IMR-90 (cell line): Measurements from ENCODE around the gene FAHD1. TPM values are rescaled to one million over a fixed set of nuclear protein-coding genes. Genes with fewer than 3 reads are reported as not detected.
A peak's percentile ranks its signal among the peaks of the same experiment; 100 is the strongest.

Source experiments
- ATAC-seq: fragments of 200-7000 bp; cut with Tn5 transposase; 2 replicates; pipeline ENCODE4 v1.9.1; 2020; ENCODE audit warnings: low read depth, mild to moderate bottlenecking, moderate library complexity
- BruUV-seq: library from RNA; stranded (reverse); fragments of 400-500 nt; replicated peaks from 2 replicates; lab custom pipeline; 2021; lab: Mats Ljungman, UMichigan
- CTCF ChIA-PET: fragments of 300-600 bp; formaldehyde crosslinking; extraction: SDS; loops from one replicate; lab custom pipeline; 2021; ENCODE audit warnings: antibody characterized with exemption; lab: Yijun Ruan, JAX
- POLR2A ChIA-PET: fragments of 300-600 bp; sonication (Branson Sonifier 250); formaldehyde crosslinking; loops from one replicate; lab custom pipeline; 2022; ENCODE audit warnings: antibody characterized with exemption; ENCODE audit not compliant: unreplicated experiment; lab: Charles Lee
- DNase-seq: peaks from one replicate; pipeline ENCODE4 v3.0.0; 2013
- H2AFZ ChIP-seq: replicated peaks from 2 replicates; pipeline ENCODE3; 2013; ENCODE audit warnings: low read length, mild to moderate bottlenecking; ENCODE audit not compliant: poor library complexity
- H2AK5ac ChIP-seq: 2 replicates; pipeline ENCODE4 v1.6.1; 2013; ENCODE audit warnings: low read depth, low read length, inconsistent platforms
- H2AK9ac ChIP-seq: replicated peaks from 2 replicates; pipeline ENCODE3; 2013; ENCODE audit warnings: mild to moderate bottlenecking, low read depth, low read length, moderate library complexity; ENCODE audit not compliant: poor library complexity
- H2BK120ac ChIP-seq: 2 replicates; pipeline ENCODE4 v1.6.1; 2013; ENCODE audit warnings: low read depth, low read length, inconsistent platforms
- H2BK15ac ChIP-seq: 3 replicates; pipeline ENCODE4 v1.6.1; 2013; ENCODE audit warnings: low read depth, low read length, inconsistent platforms
- H2BK20ac ChIP-seq: 2 replicates; pipeline ENCODE4 v1.6.1; 2013; ENCODE audit warnings: low read depth, mild to moderate bottlenecking, inconsistent platforms, low read length, moderate library complexity
- H2BK5ac ChIP-seq: 2 replicates; pipeline ENCODE4 v1.6.1; 2013; ENCODE audit warnings: mild to moderate bottlenecking, low read depth, low read length, inconsistent platforms; ENCODE audit not compliant: poor library complexity, severe bottlenecking
- H3K14ac ChIP-seq: replicated peaks from 2 replicates; pipeline ENCODE4 v1.6.1; 2013; ENCODE audit warnings: low read depth, low read length, inconsistent platforms
- H3K18ac ChIP-seq: 2 replicates; pipeline ENCODE4 v1.6.1; 2013; ENCODE audit warnings: low read depth, low read length, control low read depth
- H3K23ac ChIP-seq: 2 replicates; pipeline ENCODE4 v1.6.1; 2013; ENCODE audit warnings: low read depth, low read length, inconsistent platforms
- H3K27ac ChIP-seq: 2 replicates; pipeline ENCODE4 v1.5.1; 2013; ENCODE audit warnings: mild to moderate bottlenecking, control low read depth, low read length; ENCODE audit not compliant: insufficient read depth
- H3K27me3 ChIP-seq: 2 replicates; pipeline ENCODE4 v1.6.1; 2013; ENCODE audit warnings: low read length; ENCODE audit not compliant: control insufficient read depth, insufficient read depth
- H3K36me3 ChIP-seq: 2 replicates; pipeline ENCODE4 v1.6.1; 2013; ENCODE audit warnings: low read length, mixed read lengths; ENCODE audit not compliant: control insufficient read depth, insufficient read depth
- H3K4ac ChIP-seq: 2 replicates; pipeline ENCODE4 v1.6.1; 2013; ENCODE audit warnings: low read depth, low read length, inconsistent platforms
- H3K4me1 ChIP-seq: 2 replicates; pipeline ENCODE4 v1.6.1; 2013; ENCODE audit warnings: low read length, mixed read lengths; ENCODE audit not compliant: control insufficient read depth, insufficient read depth
- H3K4me2 ChIP-seq: 2 replicates; pipeline ENCODE4 v1.6.1; 2013; ENCODE audit warnings: low read depth, mild to moderate bottlenecking, control low read depth, low read length, moderate library complexity
- H3K4me3 ChIP-seq: 2 replicates; pipeline ENCODE4 v1.5.1; 2013; ENCODE audit warnings: low read depth, mild to moderate bottlenecking, control low read depth, low read length, moderate library complexity; ENCODE audit not compliant: insufficient read depth
- H3K56ac ChIP-seq: 2 replicates; pipeline ENCODE4 v1.6.1; 2013; ENCODE audit warnings: low read length, inconsistent platforms; ENCODE audit not compliant: insufficient read depth; ENCODE audit errors: extremely low read depth
- H3K79me1 ChIP-seq, 2 experiments: 2 replicates each; pipeline ENCODE4 v1.6.1; 2013; ENCODE audit warnings: low read length in 2 of 2, inconsistent platforms in 1 of 2, low read depth in 1 of 2
- H3K9ac ChIP-seq: 2 replicates; pipeline ENCODE4 v1.6.1; 2013; ENCODE audit warnings: low read depth, low read length, control low read depth
- H3K9me1 ChIP-seq: 2 replicates; pipeline ENCODE4 v1.6.1; 2013; ENCODE audit warnings: low read length, inconsistent platforms; ENCODE audit not compliant: insufficient read depth
- H3K9me3 ChIP-seq: 2 replicates; pipeline ENCODE4 v1.6.1; 2013; ENCODE audit warnings: low read length; ENCODE audit not compliant: control insufficient read depth, insufficient read depth
- H4K20me1 ChIP-seq: 2 replicates; pipeline ENCODE4 v1.6.1; 2013; ENCODE audit warnings: low read length, inconsistent platforms; ENCODE audit not compliant: insufficient read depth
- H4K5ac ChIP-seq: 2 replicates; pipeline ENCODE4 v1.6.1; 2013; ENCODE audit warnings: mild to moderate bottlenecking, low read depth, low read length, control low read depth
- H4K8ac ChIP-seq, 2 experiments: 2 replicates each; pipeline ENCODE4 v1.6.1; 2013; ENCODE audit warnings: low read depth in 2 of 2, low read length in 2 of 2, control low read depth in 1 of 2, inconsistent platforms in 1 of 2
- H4K91ac ChIP-seq: 2 replicates; pipeline ENCODE4 v1.6.1; 2013; ENCODE audit warnings: low read depth, low read length, inconsistent platforms; ENCODE audit not compliant: insufficient read depth
- BHLHE40 ChIP-seq: fragments of 150-350 bp; IDR thresholded peaks from 2 replicates; pipeline ENCODE4 v1.6.1; 2016; ENCODE audit warnings: mild to moderate bottlenecking, low read depth, low read length
- CEBPB ChIP-seq: IDR thresholded peaks from 2 replicates; pipeline ENCODE4 v1.6.1; 2012; ENCODE audit warnings: low read depth, low read length, improper control_type of control experiment
- FOS ChIP-seq: fragments of 150-350 bp; IDR thresholded peaks from 2 replicates; pipeline ENCODE4 v1.6.1; 2016; ENCODE audit warnings: low read depth, low read length
- MAFK ChIP-seq: IDR thresholded peaks from 2 replicates; pipeline ENCODE4 v1.6.1; 2012; ENCODE audit warnings: low read depth, low read length, improper control_type of control experiment
- MAZ ChIP-seq: IDR thresholded peaks from 2 replicates; pipeline ENCODE4 v1.6.1; 2012; ENCODE audit warnings: low read depth, mild to moderate bottlenecking, low read length, improper control_type of control experiment, moderate library complexity, borderline replicate concordance
- MXI1 ChIP-seq: IDR thresholded peaks from 2 replicates; pipeline ENCODE4 v1.6.1; 2012; ENCODE audit warnings: low read depth, mild to moderate bottlenecking, low read length, moderate library complexity, borderline replicate concordance
- NFE2L2 ChIP-seq: fragments of 150-350 bp; IDR thresholded peaks from 2 replicates; pipeline ENCODE4 v1.6.1; 2016; ENCODE audit warnings: low read depth, mild to moderate bottlenecking, low read length
- POLR2A ChIP-seq: IDR thresholded peaks from 2 replicates; pipeline ENCODE4 v1.6.1; 2012; ENCODE audit warnings: mild to moderate bottlenecking, low read depth, low read length
- RAD21 ChIP-seq: IDR thresholded peaks from 2 replicates; pipeline ENCODE4 v1.6.1; 2012; ENCODE audit warnings: low read length, improper control_type of control experiment
- RCOR1 ChIP-seq: IDR thresholded peaks from 2 replicates; pipeline ENCODE4 v1.6.1; 2012; ENCODE audit warnings: mild to moderate bottlenecking, low read length, improper control_type of control experiment; ENCODE audit not compliant: insufficient replicate concordance
- WGBS, 2 experiments: methylation state at CpG; one replicate each; pipeline versions ENCODE4 v1.1.5 to v1.1.7; 2013; ENCODE audit warnings: missing lambda C conversion rate in 2 of 2; ENCODE audit not compliant: insufficient read length in 1 of 2; ENCODE audit errors: extremely low coverage in 2 of 2; 5-methylcytosine and 5-hydroxymethylcytosine counted together
- dilution Hi-C: fragments of 300-500 bp; cut with HindIII; formaldehyde crosslinking; loops from one replicate; pipeline ENCODE4 v1.14.3; 2018; ENCODE audit warnings: low sequenced_read_pairs; ENCODE audit not compliant: unreplicated experiment
- in situ Hi-C: fragments of 300-500 bp; cut with MboI; formaldehyde crosslinking; loops from 3 replicates; pipeline ENCODE4 v1.14.3; 2019; ENCODE audit warnings: low sequenced_read_pairs, inconsistent platforms, mixed read lengths
- intact Hi-C: fragments of 100-400 bp; cut with micrococcal nuclease; formaldehyde crosslinking; loops from 2 replicates; pipeline ENCODE4 v1.10.0; 2022
- polyA plus RNA-seq, 3 experiments: library from polyadenylated mRNA; depleted of rRNA; stranded (reverse); fragments of >200 nt; gene quantifications; 2 replicates each; pipeline ENCODE4 v1.2.3, GENCODE V29; 2012; ENCODE audit warnings: low replicate concordance in 1 of 3
- total RNA-seq: library from RNA; depleted of rRNA; stranded (reverse); fragments of >200 nt; gene quantifications from 2 replicates; pipeline ENCODE4 v1.2.3, GENCODE V29; 2012
- TF ChIP-seq, protein P1 (sequence below): fragments of 150-350 bp; IDR thresholded peaks from 2 replicates; pipeline ENCODE4 v1.6.1; 2017; ENCODE audit warnings: mild to moderate bottlenecking, antibody characterized with exemption, low read length, low read depth
- TF ChIP-seq, protein P2 (sequence below): conservative IDR thresholded peaks from 2 replicates; pipeline ENCODE4 v1.5.1; 2012; ENCODE audit warnings: mild to moderate bottlenecking, low read depth, low read length, improper control_type of control experiment
- TF ChIP-seq, protein P3 (sequence below): fragments of 150-350 bp; IDR thresholded peaks from 2 replicates; pipeline ENCODE4 v1.6.1; 2016; ENCODE audit warnings: low read depth, mild to moderate bottlenecking, low read length, moderate library complexity, borderline replicate concordance

FAHD1 gene
- total and polyA plus RNA-seq, 2 of the 4 experiments (the other 2 are of a cell fraction), result 65.3 to 85.9 TPM

DNA sequence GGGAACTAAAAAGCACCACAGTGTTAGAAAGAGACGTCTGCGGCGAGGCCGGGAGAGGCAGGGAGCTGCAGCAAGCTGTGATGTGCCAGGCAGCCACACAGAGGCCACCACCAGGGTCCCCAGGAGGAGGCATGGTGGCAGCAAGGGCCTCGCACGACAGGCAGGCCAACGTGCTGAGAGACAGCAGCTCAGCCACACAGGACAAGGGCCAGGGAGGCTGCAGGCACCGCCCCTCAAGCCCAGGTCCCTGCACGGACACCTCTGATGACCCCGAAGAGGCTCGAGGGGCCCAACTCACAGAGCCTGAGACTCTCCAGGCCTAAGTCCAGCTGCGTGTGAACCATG is 6.1 kb upstream of the FAHD1 start:
- H3K79me1 ChIP-seq, result peaks cover 8 to 27% of the 10 kb centered on the region in 2 experiments; a peak in 3 of 4 replicates
- H3K27ac ChIP-seq, result no peak overlapping the region
- peaks cover 16% of the 10 kb centered on the region for H3K36me3 ChIP-seq
- H2BK5ac ChIP-seq, result no peak overlapping the region
- no peaks in the 10 kb centered on the region for H3K9me3 ChIP-seq
- in situ Hi-C loops (no loop called here), dilution Hi-C loops (no loop called here), intact Hi-C loops (no loop called here)
- H2AFZ ChIP-seq, result peak overlapping the region; percentile 32
- 85% methylated on average over 6 of the region's 12 CpGs; no CpG with 5 or more reads in 1 of the 2 experiments for WGBS, 2 experiments
- no peak overlapping the region for H3K23ac ChIP-seq
- peaks cover 4% of the 10 kb centered on the region; the same call in 1 of the 2 replicates for H3K4me1 ChIP-seq
- H3K9me1 ChIP-seq, result no peaks in the 10 kb centered on the region; the same call in 1 of the 2 replicates
- no peak overlapping the region for H3K9ac ChIP-seq
- no peak overlapping the region for H2AK5ac ChIP-seq
- no peak overlapping the region for H4K8ac ChIP-seq
- H3K56ac ChIP-seq, result no peak overlapping the region
- H4K5ac ChIP-seq, result no peak overlapping the region
- no peak overlapping the region for H3K4me2 ChIP-seq
- no peak overlapping the region for H2BK15ac ChIP-seq
- TF ChIP-seq MAFK (no peak), FOS (no peak), NFE2L2 (no peak), MAZ (no peak), RAD21 (no peak), RCOR1 (no peak), MXI1 (no peak), POLR2A (no peak), CEBPB (no peak), BHLHE40 (no peak)
- TF ChIP-seq, protein P1, sequence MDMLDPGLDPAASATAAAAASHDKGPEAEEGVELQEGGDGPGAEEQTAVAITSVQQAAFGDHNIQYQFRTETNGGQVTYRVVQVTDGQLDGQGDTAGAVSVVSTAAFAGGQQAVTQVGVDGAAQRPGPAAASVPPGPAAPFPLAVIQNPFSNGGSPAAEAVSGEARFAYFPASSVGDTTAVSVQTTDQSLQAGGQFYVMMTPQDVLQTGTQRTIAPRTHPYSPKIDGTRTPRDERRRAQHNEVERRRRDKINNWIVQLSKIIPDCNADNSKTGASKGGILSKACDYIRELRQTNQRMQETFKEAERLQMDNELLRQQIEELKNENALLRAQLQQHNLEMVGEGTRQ, result no peak
- TF ChIP-seq, protein P2, sequence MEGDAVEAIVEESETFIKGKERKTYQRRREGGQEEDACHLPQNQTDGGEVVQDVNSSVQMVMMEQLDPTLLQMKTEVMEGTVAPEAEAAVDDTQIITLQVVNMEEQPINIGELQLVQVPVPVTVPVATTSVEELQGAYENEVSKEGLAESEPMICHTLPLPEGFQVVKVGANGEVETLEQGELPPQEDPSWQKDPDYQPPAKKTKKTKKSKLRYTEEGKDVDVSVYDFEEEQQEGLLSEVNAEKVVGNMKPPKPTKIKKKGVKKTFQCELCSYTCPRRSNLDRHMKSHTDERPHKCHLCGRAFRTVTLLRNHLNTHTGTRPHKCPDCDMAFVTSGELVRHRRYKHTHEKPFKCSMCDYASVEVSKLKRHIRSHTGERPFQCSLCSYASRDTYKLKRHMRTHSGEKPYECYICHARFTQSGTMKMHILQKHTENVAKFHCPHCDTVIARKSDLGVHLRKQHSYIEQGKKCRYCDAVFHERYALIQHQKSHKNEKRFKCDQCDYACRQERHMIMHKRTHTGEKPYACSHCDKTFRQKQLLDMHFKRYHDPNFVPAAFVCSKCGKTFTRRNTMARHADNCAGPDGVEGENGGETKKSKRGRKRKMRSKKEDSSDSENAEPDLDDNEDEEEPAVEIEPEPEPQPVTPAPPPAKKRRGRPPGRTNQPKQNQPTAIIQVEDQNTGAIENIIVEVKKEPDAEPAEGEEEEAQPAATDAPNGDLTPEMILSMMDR, result no peak
- TF ChIP-seq, protein P3, sequence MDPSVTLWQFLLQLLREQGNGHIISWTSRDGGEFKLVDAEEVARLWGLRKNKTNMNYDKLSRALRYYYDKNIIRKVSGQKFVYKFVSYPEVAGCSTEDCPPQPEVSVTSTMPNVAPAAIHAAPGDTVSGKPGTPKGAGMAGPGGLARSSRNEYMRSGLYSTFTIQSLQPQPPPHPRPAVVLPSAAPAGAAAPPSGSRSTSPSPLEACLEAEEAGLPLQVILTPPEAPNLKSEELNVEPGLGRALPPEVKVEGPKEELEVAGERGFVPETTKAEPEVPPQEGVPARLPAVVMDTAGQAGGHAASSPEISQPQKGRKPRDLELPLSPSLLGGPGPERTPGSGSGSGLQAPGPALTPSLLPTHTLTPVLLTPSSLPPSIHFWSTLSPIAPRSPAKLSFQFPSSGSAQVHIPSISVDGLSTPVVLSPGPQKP, result no peak
- no peak overlapping the region for H3K14ac ChIP-seq
- H3K4ac ChIP-seq, result no peak overlapping the region
- ATAC-seq, result no peak
- no peak overlapping the region for H2AK9ac ChIP-seq
- BruUV-seq, result no TSS peak
- 0 out of 2 replicates have a peak, but pooled peaks cover 3% of the 10 kb centered on the region for H4K20me1 ChIP-seq
- no peaks in the 10 kb centered on the region for H3K27me3 ChIP-seq
- POLR2A ChIA-PET, result no interaction called here
- DNase-seq, result no peak
- H3K4me3 ChIP-seq, result no peak overlapping the region
- no peak overlapping the region for H2BK120ac ChIP-seq
- no peak overlapping the region for H4K91ac ChIP-seq
- no peak overlapping the region for H2BK20ac ChIP-seq
- no peak overlapping the region for H3K18ac ChIP-seq
- CTCF ChIA-PET, result no interaction called here
